GM21423 (cell line): Measurements from ENCODE around the gene TMEM89.

Experiments used
- ATAC-seq: cut with Tn5 transposase; IDR thresholded peaks from one replicate; pipeline ENCODE4 v1.9.1; 2021; ENCODE audit warnings: mild to moderate bottlenecking, moderate library complexity; ENCODE audit not compliant: unreplicated experiment

Gene TMEM89

GRCh38 chr3:48593337-48593736 is 28.2 kb downstream of the TMEM89 start:
- ATAC-seq = no peak

GRCh38 chr3:48592519-48593087 is 29.0 kb downstream of the TMEM89 start:
- ATAC-seq = no peak

- ATAC-seq = no peak
These were observed 29.6 kb downstream of the TMEM89 start for GRCh38 chr3:48591886-48592518.

DNA sequence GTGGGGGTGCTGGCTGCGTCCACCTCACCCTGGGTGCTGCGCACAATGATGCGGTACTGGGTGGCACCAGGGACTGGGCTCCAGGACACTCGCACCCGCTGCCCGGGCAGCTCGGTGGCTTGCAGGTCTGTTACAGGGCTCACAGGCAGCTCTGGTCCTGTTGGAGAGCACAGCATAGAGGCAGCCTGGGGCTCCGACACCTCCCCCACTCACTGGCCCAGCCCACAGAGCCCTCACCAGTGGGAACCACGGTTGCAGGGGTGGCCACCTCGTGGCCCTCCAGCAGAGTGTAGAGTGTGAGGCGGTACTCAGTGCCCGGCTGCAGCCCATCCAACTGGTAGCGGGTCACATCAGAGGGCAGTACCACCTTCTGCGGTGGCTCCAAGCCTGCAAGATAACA is 30.1 kb downstream of the TMEM89 start:
- no peak for ATAC-seq

- no peak for ATAC-seq
These were observed 33.3 kb downstream of the TMEM89 start for GRCh38 chr3:48588230-48588629.

- no peak for ATAC-seq
These were observed 33.9 kb downstream of the TMEM89 start for GRCh38 chr3:48587686-48588085.

GRCh38 chr3:48585411-48585810 is 36.2 kb downstream of the TMEM89 start:
- no peak for ATAC-seq

- no peak for ATAC-seq
These were observed 36.7 kb downstream of the TMEM89 start for GRCh38 chr3:48584836-48585235.

DNA sequence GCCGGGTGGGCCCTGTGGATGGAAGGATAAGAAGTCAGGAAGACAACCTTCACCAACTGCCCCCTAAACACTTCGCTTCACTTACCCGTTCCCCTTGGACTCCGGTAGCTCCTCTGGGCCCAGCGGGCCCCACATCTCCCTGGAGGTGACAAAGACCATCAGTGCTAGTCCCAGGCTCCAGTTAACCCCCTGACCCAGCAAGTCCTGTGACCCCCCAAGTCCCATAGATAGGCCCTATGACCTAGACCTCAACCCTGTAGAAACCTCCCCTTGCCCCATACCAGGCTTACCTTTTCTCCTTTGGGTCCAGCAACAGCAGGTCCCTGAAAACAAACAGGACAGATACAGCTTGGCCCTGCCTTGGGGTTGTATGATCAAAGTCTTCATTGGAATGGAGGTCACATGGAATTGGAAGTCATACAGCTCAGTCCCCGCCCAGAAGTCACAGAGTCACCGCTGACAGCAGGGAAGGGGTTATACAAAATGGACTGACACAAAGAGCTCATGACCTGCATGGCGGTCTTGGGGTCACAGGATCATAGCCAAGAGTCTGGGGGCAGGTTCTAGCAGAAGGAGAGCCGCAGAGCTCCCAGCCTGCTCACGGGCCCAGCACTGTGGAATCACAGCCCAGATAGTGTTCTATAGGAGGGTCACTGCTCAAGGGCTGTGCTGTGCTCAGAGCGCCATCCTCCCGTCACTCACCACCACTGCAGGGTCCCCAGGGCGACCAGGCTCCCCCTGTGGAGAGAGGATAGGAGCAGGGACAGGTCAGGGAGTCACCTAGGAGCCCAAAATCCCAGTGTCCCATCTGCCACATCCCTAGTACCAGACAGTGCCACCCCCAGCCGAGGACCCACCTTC is 39.7 kb downstream of the TMEM89 start:
- ATAC-seq = no peak

GRCh38 chr3:48576647-48577046 is 44.9 kb downstream of the TMEM89 start:
- ATAC-seq = no peak

- ATAC-seq = no peak
These were observed 46.2 kb downstream of the TMEM89 start for GRCh38 chr3:48575366-48575765.

DNA sequence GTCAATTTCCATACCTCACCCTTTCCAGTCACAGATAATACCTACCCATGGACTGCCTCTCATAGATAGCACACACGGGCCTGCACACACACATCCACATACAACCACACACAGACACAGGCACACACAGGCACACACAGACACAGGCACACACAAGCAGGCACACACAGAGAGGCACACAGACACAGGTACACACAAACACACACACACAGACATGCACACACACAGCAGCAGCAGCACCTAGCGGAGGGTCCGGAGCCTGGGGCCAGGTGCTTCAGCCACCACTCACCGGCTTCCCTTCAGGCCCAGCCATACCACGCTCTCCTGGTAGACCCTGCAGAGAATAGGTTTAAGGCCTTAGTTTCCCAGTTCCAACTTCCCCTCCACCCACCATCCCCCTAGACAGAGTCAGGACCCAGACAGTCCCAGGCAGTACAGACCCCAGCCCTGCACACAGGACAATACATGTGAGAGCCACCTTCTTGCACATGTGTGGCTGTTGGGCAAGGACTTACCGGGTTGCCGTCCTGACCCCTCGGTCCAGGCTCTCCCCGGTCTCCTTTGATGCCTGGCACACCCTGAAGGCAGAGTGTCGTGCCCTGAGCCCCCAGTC is 47.5 kb downstream of the TMEM89 start:
- no peak for ATAC-seq

- ATAC-seq = no peak
These were observed 49.1 kb downstream of the TMEM89 start for GRCh38 chr3:48572517-48572916.

DNA sequence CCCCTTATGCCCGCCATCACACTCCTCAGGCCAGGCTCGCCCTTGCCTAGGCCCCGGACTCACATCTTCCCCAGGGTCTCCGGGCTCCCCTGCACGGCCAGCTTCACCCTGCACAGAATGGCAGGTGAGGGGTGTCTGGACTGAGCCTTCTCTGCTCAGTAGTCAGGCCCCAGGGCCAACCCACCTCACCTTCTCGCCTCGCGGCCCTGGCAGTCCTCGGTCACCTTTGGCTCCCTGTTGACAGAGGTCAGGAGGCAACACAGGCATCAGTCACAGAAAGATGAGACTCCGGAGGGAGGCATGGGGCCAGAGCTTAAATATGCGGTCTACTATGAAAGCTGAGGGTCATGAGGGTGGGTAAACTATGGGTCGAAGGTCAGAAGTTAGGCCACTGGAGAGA is 49.6 kb downstream of the TMEM89 start:
- ATAC-seq = no peak
